Measurements from ENCODE around the gene CFAP91. TPM values are rescaled to one million over a fixed set of nuclear protein-coding genes. Genes with fewer than 3 reads are reported as not detected.

CFAP91 gene
- polyA plus RNA-seq: 1 to 10 TPM in 1 of 4 donors, under 1 TPM in 1, not detected in 2; 0.43 to 3.2 TPM
- long read RNA-seq, donor 1: 0 reads
- long read RNA-seq, donor 2: 0 reads
- long read RNA-seq, donor 3: 0 reads
- long read RNA-seq, donor 4: 0 reads
- long read RNA-seq, donor 5: 0 reads
- long read RNA-seq, donor 6: 0 reads
- long read RNA-seq, donor 7: 0 reads
- long read RNA-seq, donor 8: 0 reads
- long read RNA-seq, donor 9: 0 reads
- long read RNA-seq, donor 10, full-length matches to known transcripts: 1 of 1 reads
- long read RNA-seq, donor 10, partial matches to known transcripts: 0 of 1 reads
- long read RNA-seq, donor 10, other reads (novel, unspliced or antisense): 0 of 1 reads

DNA sequence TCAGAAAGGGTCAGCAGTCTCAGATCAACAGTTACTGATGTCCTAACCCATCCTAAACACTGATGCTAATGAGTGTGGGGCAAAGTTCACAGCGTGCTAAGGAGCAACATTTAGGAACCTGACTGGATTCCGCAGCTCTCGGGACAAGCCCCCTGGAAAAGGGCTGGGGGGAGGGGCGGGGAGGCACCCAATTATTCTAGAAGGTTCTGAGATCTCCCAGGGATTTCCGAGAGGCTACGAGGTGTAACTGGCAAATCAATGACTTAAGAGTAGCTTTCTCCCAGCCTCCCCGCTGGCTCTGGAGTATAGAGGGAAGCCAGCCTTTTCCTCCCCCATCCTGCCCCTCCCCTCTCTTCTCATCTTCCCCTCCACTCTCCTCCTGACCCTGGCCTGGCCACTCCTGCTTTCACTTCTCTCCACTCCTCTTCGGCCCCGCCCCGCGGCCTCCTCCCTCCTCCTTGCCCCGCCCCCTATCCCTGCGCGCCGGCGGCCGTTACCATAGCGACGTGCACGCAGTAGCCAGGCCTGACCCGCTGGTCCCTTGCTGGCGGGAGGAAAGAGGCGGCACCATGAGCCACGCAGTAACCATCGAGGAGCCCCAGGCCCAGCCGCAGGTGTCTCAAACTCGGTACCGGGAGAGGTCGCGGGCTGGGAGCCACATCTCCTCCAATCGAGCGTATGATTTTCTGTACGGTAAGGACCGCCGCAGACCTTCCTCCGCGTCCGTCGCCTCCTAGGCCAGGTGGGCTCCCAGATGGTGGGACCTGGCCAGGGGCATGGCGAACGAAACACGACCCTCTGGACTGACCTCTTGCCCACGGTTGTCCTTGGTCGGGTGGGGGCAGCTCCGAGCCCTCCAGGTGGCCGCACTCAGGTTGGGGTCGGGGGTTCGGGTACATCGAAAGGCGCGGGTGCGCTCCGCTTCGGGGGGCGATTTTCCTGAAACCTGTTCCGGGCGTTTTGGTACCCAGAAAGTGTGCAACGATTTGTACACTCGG, at the start of gene CFAP91:
CFAP91 (plus strand) TSS at position 493 of the 998 bp plus-strand sequence; CDS start at position 570, 77 bp downstream.
- no peaks in the 10 kb centered on the region for H3K9me3 ChIP-seq (ENCODE audit: control insufficient read depth in 2 of 2, insufficient read depth in 1 of 2, low read depth in 1 of 2, low read length in 1 of 2)
- H3K27me3 ChIP-seq (ENCODE audit: control insufficient read depth in 3 of 3, insufficient read depth in 3 of 3, low read length in 3 of 3): no peaks in the 10 kb centered on the region
- WGBS, 3 donors: 4 to 7% (median 5%) methylated on average over 58 to 59 of the region's 59 CpGs
- no peak within 1 kb of the TSS for H3K27ac ChIP-seq (ENCODE audit: low read depth in 1 of 3, low read length in 2 of 3)
- DNase-seq (peak; percentile 94 to 96), FAIRE-seq (no peak)
- peak within 1 kb of the TSS in 2 of 3 donors; percentile 32 to 52 for H3K4me3 ChIP-seq (ENCODE audit: low read depth in 1 of 3, low read length in 3 of 3)
- no peaks in the 10 kb centered on the region for H3K36me3 ChIP-seq (ENCODE audit: control insufficient read depth in 3 of 3, insufficient read depth in 2 of 3, low read depth in 1 of 3, low read length in 3 of 3)
- H3K4me1 ChIP-seq (ENCODE audit: control insufficient read depth in 3 of 3, insufficient read depth in 2 of 3, low read depth in 1 of 3, low read length in 2 of 3): peaks cover 2 to 14% (median 3%) of the 10 kb centered on the region in 3 donors

- Histone ChIP-seq H3K27me3 (ENCODE audit: control insufficient read depth in 3 of 3, insufficient read depth in 3 of 3, low read length in 3 of 3) (no peaks in the 10 kb centered on the region), H3K4me1 (ENCODE audit: control insufficient read depth in 3 of 3, insufficient read depth in 2 of 3, low read depth in 1 of 3, low read length in 2 of 3) (no peaks in the 10 kb centered on the region), H3K27ac (ENCODE audit: low read depth in 1 of 3, low read length in 2 of 3) (no peak overlapping the region), H3K36me3 (ENCODE audit: control insufficient read depth in 3 of 3, insufficient read depth in 2 of 3, low read depth in 1 of 3, low read length in 3 of 3) (peaks cover 0 to 5% (median 0%) of the 10 kb centered on the region in 3 donors), H3K9me3 (ENCODE audit: control insufficient read depth in 2 of 2, insufficient read depth in 1 of 2, low read depth in 1 of 2, low read length in 1 of 2) (no peaks in the 10 kb centered on the region), H3K4me3 (ENCODE audit: low read depth in 1 of 3, low read length in 3 of 3) (no peak overlapping the region)
- DNase-seq (no peak), FAIRE-seq (no peak)
- WGBS, 3 donors: 35 to 49% (median 41%) methylated on average over 2 of the region's 2 CpGs
Measured at GRCh38 chr3:119653876-119654275, 48.9 kb upstream of the CFAP91 start.

- H3K4me3 ChIP-seq (ENCODE audit: low read depth in 1 of 3, low read length in 3 of 3): no peak overlapping the region
- no peak for DNase-seq
- peaks cover 0 to 6% (median 0%) of the 10 kb centered on the region in 3 donors for H3K36me3 ChIP-seq (ENCODE audit: control insufficient read depth in 3 of 3, insufficient read depth in 2 of 3, low read depth in 1 of 3, low read length in 3 of 3)
- H3K27me3 ChIP-seq (ENCODE audit: control insufficient read depth in 3 of 3, insufficient read depth in 3 of 3, low read length in 3 of 3): no peaks in the 10 kb centered on the region
- FAIRE-seq: no peak
- WGBS, 3 donors: 71 to 92% (median 91%) methylated on average over 4 of the region's 4 CpGs
- H3K9me3 ChIP-seq (ENCODE audit: control insufficient read depth in 2 of 2, insufficient read depth in 1 of 2, low read depth in 1 of 2, low read length in 1 of 2): no peaks in the 10 kb centered on the region
- no peaks in the 10 kb centered on the region for H3K4me1 ChIP-seq (ENCODE audit: control insufficient read depth in 3 of 3, insufficient read depth in 2 of 3, low read depth in 1 of 3, low read length in 2 of 3)
- no peak overlapping the region for H3K27ac ChIP-seq (ENCODE audit: low read depth in 1 of 3, low read length in 2 of 3)
Measured at GRCh38 chr3:119657887-119658702, 44.7 kb upstream of the CFAP91 start.

DNA sequence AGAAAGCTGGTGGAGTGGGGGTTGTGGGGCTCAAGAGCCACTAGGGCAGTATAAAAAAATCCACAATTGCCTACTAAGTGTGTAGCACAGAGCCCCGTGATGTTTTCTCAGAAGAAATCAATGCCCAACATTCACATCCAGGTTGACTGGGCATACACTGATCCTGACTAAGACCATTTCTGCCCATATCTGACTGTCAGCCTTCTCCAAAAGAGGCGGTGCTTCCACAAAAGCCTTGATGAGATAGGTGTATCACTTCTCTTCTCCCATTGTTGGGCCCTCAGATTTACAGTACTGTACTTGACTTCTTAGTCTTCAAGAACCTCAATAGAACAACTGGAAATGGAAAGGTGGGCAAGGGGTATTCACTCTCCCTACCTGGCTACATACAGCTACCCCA, 43.8 kb upstream of the CFAP91 start:
- no peaks in the 10 kb centered on the region for H3K27me3 ChIP-seq (ENCODE audit: control insufficient read depth in 3 of 3, insufficient read depth in 3 of 3, low read length in 3 of 3)
- DNase-seq (no peak), FAIRE-seq (no peak)
- no peaks in the 10 kb centered on the region for H3K4me1 ChIP-seq (ENCODE audit: control insufficient read depth in 3 of 3, insufficient read depth in 2 of 3, low read depth in 1 of 3, low read length in 2 of 3)
- H3K4me3 ChIP-seq (ENCODE audit: low read depth in 1 of 3, low read length in 3 of 3): no peak overlapping the region
- 99 to 100% (median 100%) methylated on average over 2 of the region's 2 CpGs for WGBS, 3 donors
- H3K36me3 ChIP-seq (ENCODE audit: control insufficient read depth in 3 of 3, insufficient read depth in 2 of 3, low read depth in 1 of 3, low read length in 3 of 3): peaks cover 0 to 6% (median 0%) of the 10 kb centered on the region in 3 donors
- no peak overlapping the region for H3K27ac ChIP-seq (ENCODE audit: low read depth in 1 of 3, low read length in 2 of 3)
- no peaks in the 10 kb centered on the region for H3K9me3 ChIP-seq (ENCODE audit: control insufficient read depth in 2 of 2, insufficient read depth in 1 of 2, low read depth in 1 of 2, low read length in 1 of 2)

- WGBS, 3 donors: 46 to 62% (median 62%) methylated on average over 9 of the region's 9 CpGs
Measured at GRCh38 chr3:119659606-119660291, 43.1 kb upstream of the CFAP91 start.

GRCh38 chr3:119660474-119661440, 42.1 kb upstream of the CFAP91 start, which contains the start of gene POPDC2:
Gene POPDC2 (minus strand): TSS chr3:119660589. CDS start chr3:119660423, 166 bp downstream.
- Histone ChIP-seq H3K36me3 (ENCODE audit: control insufficient read depth in 3 of 3, insufficient read depth in 2 of 3, low read depth in 1 of 3, low read length in 3 of 3) (peaks cover 0 to 6% (median 0%) of the 10 kb centered on the region in 3 donors), H3K4me3 (ENCODE audit: low read depth in 1 of 3, low read length in 3 of 3) (peak within 1 kb of the TSS in 1 of 3 donors; percentile 11), H3K27ac (ENCODE audit: low read depth in 1 of 3, low read length in 2 of 3) (peak within 1 kb of the TSS in 1 of 3 donors; percentile 14), H3K27me3 (ENCODE audit: control insufficient read depth in 3 of 3, insufficient read depth in 3 of 3, low read length in 3 of 3) (no peaks in the 10 kb centered on the region), H3K9me3 (ENCODE audit: control insufficient read depth in 2 of 2, insufficient read depth in 1 of 2, low read depth in 1 of 2, low read length in 1 of 2) (no peaks in the 10 kb centered on the region), H3K4me1 (ENCODE audit: control insufficient read depth in 3 of 3, insufficient read depth in 2 of 3, low read depth in 1 of 3, low read length in 2 of 3) (no peaks in the 10 kb centered on the region)
- 77 to 90% (median 85%) methylated on average over 9 of the region's 9 CpGs for WGBS, 3 donors
- FAIRE-seq (no peak), DNase-seq (no peak)

More at GRCh38 chr3:119659606-119660291, 43.1 kb upstream of the CFAP91 start:
- FAIRE-seq: no peak
- Histone ChIP-seq H3K27ac (ENCODE audit: low read depth in 1 of 3, low read length in 2 of 3) (peak overlapping the region in 1 of 3 donors; percentile 14), H3K4me1 (ENCODE audit: control insufficient read depth in 3 of 3, insufficient read depth in 2 of 3, low read depth in 1 of 3, low read length in 2 of 3) (no peaks in the 10 kb centered on the region), H3K27me3 (ENCODE audit: control insufficient read depth in 3 of 3, insufficient read depth in 3 of 3, low read length in 3 of 3) (no peaks in the 10 kb centered on the region), H3K4me3 (ENCODE audit: low read depth in 1 of 3, low read length in 3 of 3) (peak overlapping the region in 1 of 3 donors; percentile 11), H3K9me3 (ENCODE audit: control insufficient read depth in 2 of 2, insufficient read depth in 1 of 2, low read depth in 1 of 2, low read length in 1 of 2) (no peaks in the 10 kb centered on the region), H3K36me3 (ENCODE audit: control insufficient read depth in 3 of 3, insufficient read depth in 2 of 3, low read depth in 1 of 3, low read length in 3 of 3) (peaks cover 0 to 6% (median 0%) of the 10 kb centered on the region in 3 donors)
- DNase-seq: peak in 1 of 2 donors; percentile 25
